Neural cell (in vitro differentiated cells): ENCODE measurements around the gene PARP16. TPM values are rescaled to one million over a fixed set of nuclear protein-coding genes. Genes with fewer than 3 reads are reported as not detected.

ENCODE experiments used
- H2AFZ ChIP-seq: fragments of 200-600, 300-800 bp; sonication (generic), shearing (Covaris generic); 2 replicates; pipeline ENCODE4 v1.6.0; 2014; ENCODE audit warnings: low read depth, mild to moderate bottlenecking, antibody characterized with exemption, low read length, moderate library complexity
- H3F3A ChIP-seq: fragments of 200-600 bp; shearing (Covaris generic); 2 replicates; pipeline ENCODE4 v1.6.1; 2016; ENCODE audit warnings: mild to moderate bottlenecking, moderate library complexity, mixed read lengths, antibody characterized with exemption, low read length; ENCODE audit not compliant: insufficient read depth, poor library complexity, severe bottlenecking
- H3K27ac ChIP-seq: fragments of 200-600, 300-800 bp; sonication (generic), shearing (Covaris generic); 2 replicates; pipeline ENCODE4 v1.5.1; 2014; ENCODE audit warnings: mild to moderate bottlenecking, low read length, moderate library complexity
- H3K27me3 ChIP-seq: fragments of 300-800, 200-600 bp; sonication (generic), shearing (Covaris generic); 2 replicates; pipeline ENCODE4 v1.6.0; 2014; ENCODE audit warnings: mild to moderate bottlenecking, low read depth, low read length, moderate library complexity; ENCODE audit not compliant: insufficient read depth
- H3K36me3 ChIP-seq: fragments of 300-800, 200-600 bp; sonication (generic), shearing (Covaris generic); 2 replicates; pipeline ENCODE4 v1.5.1; 2014; ENCODE audit warnings: mild to moderate bottlenecking, antibody characterized with exemption, low read length, moderate library complexity; ENCODE audit not compliant: insufficient read depth
- H3K4me2 ChIP-seq: fragments of 300-800, 200-600 bp; sonication (generic), shearing (Covaris generic); 2 replicates; pipeline ENCODE4 v1.6.0; 2014; ENCODE audit warnings: mild to moderate bottlenecking, low read length
- H3K4me3 ChIP-seq: fragments of 300-800, 200-600 bp; sonication (generic), shearing (Covaris generic); 2 replicates; pipeline ENCODE4 v1.5.1; 2014; ENCODE audit warnings: mild to moderate bottlenecking, low read length, moderate library complexity
- H3K79me2 ChIP-seq: fragments of 200-600 bp; shearing (Covaris generic); replicated peaks from 2 replicates; pipeline ENCODE4 v1.6.0; 2014; ENCODE audit warnings: mild to moderate bottlenecking, low read length, moderate library complexity; ENCODE audit not compliant: insufficient read depth
- H3K9ac ChIP-seq: fragments of 300-800, 200-600 bp; sonication (generic), shearing (Covaris generic); 2 replicates; pipeline ENCODE4 v1.6.1; 2016; ENCODE audit warnings: mild to moderate bottlenecking, low read length, mixed read lengths
- H3K9me2 ChIP-seq: fragments of 200-600 bp; shearing (Covaris generic); 2 replicates; pipeline ENCODE4 v1.6.1; 2016; ENCODE audit warnings: mild to moderate bottlenecking, low read length, mixed read lengths; ENCODE audit not compliant: insufficient read depth
- H3K9me3 ChIP-seq: fragments of 200-600, 300-800 bp; sonication (generic), shearing (Covaris generic); 2 replicates; pipeline ENCODE4 v1.6.1; 2016; ENCODE audit warnings: mild to moderate bottlenecking, mixed run types, low read length, moderate library complexity, mixed read lengths
- H4K20me1 ChIP-seq: fragments of 200-600 bp; shearing (Covaris generic); 2 replicates; pipeline ENCODE4 v1.6.1; 2016; ENCODE audit warnings: mild to moderate bottlenecking, mixed run types; ENCODE audit not compliant: insufficient read depth
- EP300 ChIP-seq: fragments of 450-650 bp; conservative IDR thresholded peaks from 2 replicates; pipeline ENCODE4 v1.6.1; 2014; ENCODE audit warnings: antibody characterized with exemption, mild to moderate bottlenecking, moderate library complexity; ENCODE audit not compliant: poor library complexity, severe bottlenecking
- EZH2 ChIP-seq: fragments of 200-600, 300-800 bp; shearing (Covaris generic), sonication (generic); IDR thresholded peaks from 2 replicates; pipeline ENCODE4 v1.6.1; 2014; ENCODE audit warnings: antibody characterized with exemption, low read length, borderline replicate concordance, mild to moderate bottlenecking; ENCODE audit not compliant: insufficient read depth, poor library complexity, severe bottlenecking
- MXI1 ChIP-seq: fragments of 450-650 bp; conservative IDR thresholded peaks from 2 replicates; pipeline ENCODE4 v1.6.1; 2014; ENCODE audit warnings: antibody characterized with exemption, mild to moderate bottlenecking; ENCODE audit not compliant: poor library complexity, severe bottlenecking
- POLR2AphosphoS5 ChIP-seq: IDR thresholded peaks from 2 replicates; pipeline ENCODE4 v1.6.1; 2012
- RAD21 ChIP-seq: fragments of 450-650 bp; conservative IDR thresholded peaks from 2 replicates; pipeline ENCODE4 v1.6.1; 2014; ENCODE audit warnings: antibody characterized with exemption, mild to moderate bottlenecking, moderate library complexity
- SMC3 ChIP-seq: fragments of 450-650 bp; conservative IDR thresholded peaks from 2 replicates; pipeline ENCODE4 v1.6.1; 2014; ENCODE audit warnings: antibody characterized with exemption, mild to moderate bottlenecking, moderate library complexity; ENCODE audit not compliant: poor library complexity
- TAF1 ChIP-seq: IDR thresholded peaks from 2 replicates; pipeline ENCODE4 v1.6.1; 2012; ENCODE audit warnings: low read depth
- polyA plus RNA-seq: library from polyadenylated mRNA; depleted of rRNA; stranded (reverse); fragments of >200 nt; gene quantifications from 2 replicates; pipeline ENCODE4 v1.2.3, GENCODE V29; 2014
- TF ChIP-seq, protein P1 (sequence below): IDR thresholded peaks from 2 replicates; pipeline ENCODE4 v1.6.1; 2012; ENCODE audit warnings: borderline replicate concordance
- TF ChIP-seq, protein P2 (sequence below): fragments of 450-650 bp; IDR thresholded peaks from 2 replicates; pipeline ENCODE4 v1.5.1; 2014; ENCODE audit warnings: antibody characterized with exemption, mild to moderate bottlenecking, moderate library complexity; ENCODE audit not compliant: poor library complexity, severe bottlenecking

The PARP16 gene
- polyA plus RNA-seq, 1 donor from 2014 or later, result 17.0 TPM

DNA sequence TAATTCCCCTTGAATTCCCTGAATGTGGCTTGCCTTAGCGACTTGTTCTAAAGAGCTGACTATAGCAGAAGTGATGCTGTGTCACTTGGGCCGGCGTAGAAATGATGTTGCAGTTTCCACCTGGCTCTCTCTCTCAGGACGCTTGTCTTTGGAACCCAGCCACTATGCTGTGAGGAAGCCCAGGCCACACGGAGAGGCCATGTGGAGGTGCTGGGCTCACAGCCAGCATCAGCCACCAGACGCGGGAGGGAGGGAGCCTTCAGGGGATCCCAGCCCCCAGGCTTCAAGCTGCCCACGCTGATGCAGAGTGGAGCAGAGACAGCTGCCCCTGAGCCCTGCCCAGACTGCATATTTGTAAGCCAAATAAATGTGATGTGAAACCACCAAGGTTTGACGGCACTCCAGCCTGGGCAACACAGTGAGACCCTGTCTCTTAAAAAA, 36.4 kb upstream of the PARP16 start:
- Histone ChIP-seq H3K4me2 (no peak overlapping the region), H3K36me3 (no peaks in the 10 kb centered on the region), H3F3A (no peaks in the 10 kb centered on the region), H3K9ac (no peak overlapping the region), H3K79me2 (no peaks in the 10 kb centered on the region), H3K27me3 (no peaks in the 10 kb centered on the region), H2AFZ (no peak overlapping the region), H4K20me1 (no peaks in the 10 kb centered on the region), H3K9me3 (no peaks in the 10 kb centered on the region), H3K4me3 (no peak overlapping the region), H3K9me2 (no peaks in the 10 kb centered on the region), H3K27ac (no peak overlapping the region)
- no peak for TF ChIP-seq TAF1
- TF ChIP-seq, protein P1, sequence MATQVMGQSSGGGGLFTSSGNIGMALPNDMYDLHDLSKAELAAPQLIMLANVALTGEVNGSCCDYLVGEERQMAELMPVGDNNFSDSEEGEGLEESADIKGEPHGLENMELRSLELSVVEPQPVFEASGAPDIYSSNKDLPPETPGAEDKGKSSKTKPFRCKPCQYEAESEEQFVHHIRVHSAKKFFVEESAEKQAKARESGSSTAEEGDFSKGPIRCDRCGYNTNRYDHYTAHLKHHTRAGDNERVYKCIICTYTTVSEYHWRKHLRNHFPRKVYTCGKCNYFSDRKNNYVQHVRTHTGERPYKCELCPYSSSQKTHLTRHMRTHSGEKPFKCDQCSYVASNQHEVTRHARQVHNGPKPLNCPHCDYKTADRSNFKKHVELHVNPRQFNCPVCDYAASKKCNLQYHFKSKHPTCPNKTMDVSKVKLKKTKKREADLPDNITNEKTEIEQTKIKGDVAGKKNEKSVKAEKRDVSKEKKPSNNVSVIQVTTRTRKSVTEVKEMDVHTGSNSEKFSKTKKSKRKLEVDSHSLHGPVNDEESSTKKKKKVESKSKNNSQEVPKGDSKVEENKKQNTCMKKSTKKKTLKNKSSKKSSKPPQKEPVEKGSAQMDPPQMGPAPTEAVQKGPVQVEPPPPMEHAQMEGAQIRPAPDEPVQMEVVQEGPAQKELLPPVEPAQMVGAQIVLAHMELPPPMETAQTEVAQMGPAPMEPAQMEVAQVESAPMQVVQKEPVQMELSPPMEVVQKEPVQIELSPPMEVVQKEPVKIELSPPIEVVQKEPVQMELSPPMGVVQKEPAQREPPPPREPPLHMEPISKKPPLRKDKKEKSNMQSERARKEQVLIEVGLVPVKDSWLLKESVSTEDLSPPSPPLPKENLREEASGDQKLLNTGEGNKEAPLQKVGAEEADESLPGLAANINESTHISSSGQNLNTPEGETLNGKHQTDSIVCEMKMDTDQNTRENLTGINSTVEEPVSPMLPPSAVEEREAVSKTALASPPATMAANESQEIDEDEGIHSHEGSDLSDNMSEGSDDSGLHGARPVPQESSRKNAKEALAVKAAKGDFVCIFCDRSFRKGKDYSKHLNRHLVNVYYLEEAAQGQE, result no peak
- TF ChIP-seq EZH2, result no peak
- TF ChIP-seq, protein P2, sequence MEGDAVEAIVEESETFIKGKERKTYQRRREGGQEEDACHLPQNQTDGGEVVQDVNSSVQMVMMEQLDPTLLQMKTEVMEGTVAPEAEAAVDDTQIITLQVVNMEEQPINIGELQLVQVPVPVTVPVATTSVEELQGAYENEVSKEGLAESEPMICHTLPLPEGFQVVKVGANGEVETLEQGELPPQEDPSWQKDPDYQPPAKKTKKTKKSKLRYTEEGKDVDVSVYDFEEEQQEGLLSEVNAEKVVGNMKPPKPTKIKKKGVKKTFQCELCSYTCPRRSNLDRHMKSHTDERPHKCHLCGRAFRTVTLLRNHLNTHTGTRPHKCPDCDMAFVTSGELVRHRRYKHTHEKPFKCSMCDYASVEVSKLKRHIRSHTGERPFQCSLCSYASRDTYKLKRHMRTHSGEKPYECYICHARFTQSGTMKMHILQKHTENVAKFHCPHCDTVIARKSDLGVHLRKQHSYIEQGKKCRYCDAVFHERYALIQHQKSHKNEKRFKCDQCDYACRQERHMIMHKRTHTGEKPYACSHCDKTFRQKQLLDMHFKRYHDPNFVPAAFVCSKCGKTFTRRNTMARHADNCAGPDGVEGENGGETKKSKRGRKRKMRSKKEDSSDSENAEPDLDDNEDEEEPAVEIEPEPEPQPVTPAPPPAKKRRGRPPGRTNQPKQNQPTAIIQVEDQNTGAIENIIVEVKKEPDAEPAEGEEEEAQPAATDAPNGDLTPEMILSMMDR, result no peak
- no peak for TF ChIP-seq RAD21
- TF ChIP-seq POLR2AphosphoS5, result no peak
- TF ChIP-seq EP300, result no peak
- TF ChIP-seq SMC3, result no peak
- TF ChIP-seq MXI1, result no peak

- Histone ChIP-seq H2AFZ (no peak overlapping the region), H3K36me3 (no peaks in the 10 kb centered on the region), H3K9me3 (no peaks in the 10 kb centered on the region), H4K20me1 (no peaks in the 10 kb centered on the region), H3K4me2 (no peak overlapping the region), H3K27ac (no peak overlapping the region), H3K9ac (no peak overlapping the region), H3F3A (no peaks in the 10 kb centered on the region), H3K9me2 (no peaks in the 10 kb centered on the region), H3K27me3 (no peaks in the 10 kb centered on the region), H3K79me2 (no peaks in the 10 kb centered on the region), H3K4me3 (no peak overlapping the region)
- TF ChIP-seq MXI1 (peak; percentile 39), EP300 (no peak), SMC3 (peak; percentile 99), RAD21 (peak; percentile 100), POLR2AphosphoS5 (no peak)
- TF ChIP-seq, protein P1, result no peak
- TF ChIP-seq, protein P2, result peak; percentile 99
Measured at GRCh38 chr15:65318870-65319356, 32.2 kb upstream of the PARP16 start.
